Stimulated activated naive CD4-positive, alpha-beta T cell (primary cell): Measurements from ENCODE around the gene PRKRIP1.
"Not testable (repeated sequence)": the region's sequence is repeated elsewhere in the genome, so short reads cannot be mapped to it uniquely, and the experiment has no call there.

ENCODE experiments used
- DNase-seq, 6 experiments: peaks; one replicate each; lab custom pipeline; 2025; lab: John Stamatoyannopoulos, UW

PRKRIP1 gene

GRCh38 chr7:102404005-102404861 lies 8.1 kb downstream of the PRKRIP1 start:
- peak; percentile 15 to 68 (median 36) for DNase-seq

- DNase-seq, result not testable (repeated sequence)
These were observed 8.7 kb downstream of the PRKRIP1 start for GRCh38 chr7:102404862-102405188.

- DNase-seq, result no peak
These were observed 11.7 kb downstream of the PRKRIP1 start for GRCh38 chr7:102407910-102408309.

- DNase-seq, result not testable (repeated sequence)
These were observed 12.4 kb downstream of the PRKRIP1 start for GRCh38 chr7:102408530-102408929.

DNA sequence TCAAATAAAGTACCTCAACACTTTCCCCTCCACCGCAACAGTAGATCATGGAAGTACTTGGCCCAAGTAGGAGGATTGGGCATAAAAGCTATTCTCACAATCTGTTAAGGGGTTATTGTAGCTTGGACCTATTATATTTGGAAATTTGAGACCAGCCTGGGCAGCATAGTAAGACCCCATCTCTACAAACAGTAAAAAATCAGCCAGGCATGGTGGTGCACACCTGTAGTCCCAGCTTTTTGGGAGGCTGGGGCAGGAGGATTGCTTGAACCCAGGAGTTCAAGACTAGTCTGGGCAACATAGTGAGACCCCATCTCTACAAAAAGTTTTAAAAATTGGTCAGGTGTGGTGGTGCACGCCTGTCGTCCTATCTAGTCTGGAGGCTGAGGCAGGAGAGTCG lies 13.2 kb downstream of the PRKRIP1 start:
- DNase-seq, result no peak

DNA sequence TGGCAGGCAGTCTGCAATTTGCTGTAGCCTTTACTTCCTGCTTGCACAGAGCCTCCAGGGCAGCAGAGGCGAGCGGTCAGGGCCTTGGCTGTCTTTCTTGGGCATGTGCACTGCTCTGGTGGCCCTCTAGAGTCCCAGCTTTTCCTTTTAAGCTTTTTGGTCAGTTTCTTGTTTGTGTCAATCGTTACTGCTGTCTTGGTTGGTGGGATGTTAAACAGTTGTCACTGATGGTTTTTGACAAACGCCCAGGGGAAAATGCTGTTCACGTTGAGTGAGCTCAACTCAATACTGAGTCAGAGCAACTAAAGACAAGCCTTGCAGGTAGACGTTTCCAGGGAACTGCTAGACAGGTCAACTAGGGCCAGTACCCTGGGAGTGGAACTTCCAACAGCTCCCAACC lies 14.0 kb downstream of the PRKRIP1 start:
- DNase-seq, result no peak

GRCh38 chr7:102410918-102411317 lies 14.8 kb downstream of the PRKRIP1 start:
- DNase-seq, result no peak

- peak; percentile 11 to 58 (median 42) for DNase-seq
These were observed 16.4 kb downstream of the PRKRIP1 start for GRCh38 chr7:102412548-102412947.

GRCh38 chr7:102413091-102413490 lies 16.9 kb downstream of the PRKRIP1 start:
- DNase-seq, result no peak

GRCh38 chr7:102413611-102414010 lies 17.4 kb downstream of the PRKRIP1 start:
- DNase-seq, result no peak

GRCh38 chr7:102415685-102416225 lies 19.6 kb downstream of the PRKRIP1 start:
- DNase-seq, result peak in 5 of 6 experiments; percentile 11 to 77 (median 46)

GRCh38 chr7:102416406-102416805 lies 20.2 kb downstream of the PRKRIP1 start:
- no peak for DNase-seq

DNA sequence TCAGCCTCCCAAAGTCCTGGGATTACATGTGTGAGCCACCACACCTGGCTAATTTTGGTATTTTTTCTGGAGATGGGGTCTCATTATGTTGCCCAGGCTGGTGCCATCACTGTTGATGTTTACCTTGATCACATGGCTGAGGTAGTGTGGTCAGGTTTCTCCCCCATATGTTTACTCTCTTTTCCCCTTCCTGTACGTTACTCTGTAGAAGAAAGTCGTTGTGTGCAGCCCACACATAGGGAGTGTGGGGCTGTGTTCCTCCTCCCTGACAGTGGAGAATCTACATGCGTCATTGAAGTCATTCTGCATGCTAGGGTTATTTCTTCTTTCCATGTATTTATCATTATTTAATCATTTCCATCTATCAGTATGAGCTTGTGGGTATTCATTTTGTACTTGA lies 20.9 kb downstream of the PRKRIP1 start:
- DNase-seq, result peak in 3 of 6 experiments; percentile 28 to 39 (median 34)

DNA sequence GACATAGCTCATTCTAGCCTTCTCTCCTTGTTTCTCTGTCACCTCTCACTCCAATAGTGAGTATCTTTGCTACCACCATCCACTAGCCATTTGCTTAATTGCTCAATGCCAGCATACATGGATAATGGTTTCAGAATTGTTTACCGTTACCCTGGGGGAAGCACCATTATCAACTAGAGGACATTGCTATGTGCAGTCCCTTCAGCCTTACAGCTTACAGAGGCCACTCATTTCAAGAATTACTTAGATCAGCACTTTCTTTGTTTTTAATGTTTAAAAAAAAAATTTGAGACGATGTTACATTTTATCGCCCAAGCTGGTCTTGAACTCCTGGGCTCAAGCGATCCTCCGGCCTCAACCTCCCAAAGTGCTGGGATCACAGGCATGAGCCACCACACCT lies 22.4 kb downstream of the PRKRIP1 start:
- no peak for DNase-seq

DNA sequence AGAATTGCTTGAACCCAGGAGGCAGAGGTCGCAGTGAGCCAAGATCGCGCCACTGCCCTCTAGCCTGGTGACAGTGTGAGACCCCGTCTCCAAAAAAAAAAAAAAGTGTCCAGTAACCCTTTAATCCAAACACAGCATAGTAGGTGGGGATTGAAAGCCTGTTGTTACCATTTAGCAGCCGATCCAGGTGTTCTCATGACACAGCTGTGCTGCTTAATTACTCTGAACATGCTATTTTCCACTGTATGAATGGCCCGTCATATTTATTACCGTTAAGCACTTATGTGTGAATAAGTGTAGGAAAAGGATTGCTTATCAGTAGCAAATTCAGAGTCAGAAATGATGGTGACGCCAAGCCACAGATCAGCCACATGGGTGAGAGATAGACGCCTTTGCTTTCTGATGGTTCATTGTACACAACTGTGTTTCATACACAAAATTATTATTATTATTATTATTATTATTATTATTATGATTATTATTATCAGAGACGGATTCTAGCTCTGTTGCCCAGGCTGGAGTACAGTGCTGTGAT lies 25.6 kb downstream of the PRKRIP1 start:
- DNase-seq, result no peak

DNA sequence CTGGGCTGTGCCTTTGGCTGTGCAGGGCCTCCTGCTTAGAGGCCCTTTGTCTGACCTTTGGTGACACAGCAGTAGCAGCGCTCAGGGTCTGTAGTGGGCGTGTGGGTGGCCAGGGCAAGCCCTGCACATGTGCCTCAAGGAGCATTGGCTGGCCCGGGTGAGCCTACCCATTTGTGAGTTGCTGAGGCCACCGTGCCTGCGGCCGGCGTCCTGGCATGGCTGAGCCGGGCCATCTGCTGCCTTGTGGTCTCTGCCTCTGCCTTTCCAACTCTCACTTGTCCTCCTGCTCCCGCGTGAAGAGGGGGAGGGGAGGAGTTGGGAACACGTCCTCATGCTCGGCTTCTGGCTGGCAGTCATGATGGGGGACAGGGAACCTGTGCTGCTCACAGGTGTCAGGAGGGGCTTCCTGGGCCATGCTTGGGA lies 28.0 kb downstream of the PRKRIP1 start:
- no peak for DNase-seq

- DNase-seq, result no peak
These were observed 28.6 kb downstream of the PRKRIP1 start for GRCh38 chr7:102424787-102425218.

GRCh38 chr7:102425639-102426267 lies 29.6 kb downstream of the PRKRIP1 start:
- peak; percentile 71 to 85 (median 78) for DNase-seq

- DNase-seq, result peak; percentile 40 to 85 (median 62)
These were observed 30.3 kb downstream of the PRKRIP1 start for GRCh38 chr7:102426268-102427018.

- no peak for DNase-seq
These were observed 30.8 kb downstream of the PRKRIP1 start for GRCh38 chr7:102427019-102427405.

- DNase-seq, result no peak
These were observed 33.2 kb downstream of the PRKRIP1 start for GRCh38 chr7:102429141-102429899.
